ENCODE results near the gene KCNAB2. TPM values are rescaled to one million over a fixed set of nuclear protein-coding genes. Genes with fewer than 3 reads are reported as not detected.
"Not testable (repeated sequence)": the region's sequence is repeated elsewhere in the genome, so short reads cannot be mapped to it uniquely, and the experiment has no call there.

The KCNAB2 gene
- total RNA-seq, 1 experiment from 2014 or later: 11.0 TPM

- intact Hi-C loops (cut with micrococcal nuclease; ENCODE audit: unreplicated experiment): no loop called here
- no peak for DNase-seq
- POLR2A ChIA-PET: no interaction called here
- H3K36me3 ChIP-seq (ENCODE audit: control insufficient read depth, insufficient read depth, low read length): no peaks in the 10 kb centered on the region
- H3K4me1 ChIP-seq: peaks cover 16% of the 10 kb centered on the region
- H3K27me3 ChIP-seq (replicated peaks; ENCODE audit: control insufficient read depth, insufficient read depth, low read length): no peaks in the 10 kb centered on the region
- TF ChIP-seq CTCF (IDR thresholded peaks at IDR 0.05; ENCODE audit: insufficient read depth in 1 of 2, low read depth in 1 of 2, low read length in 1 of 2, severe bottlenecking in 1 of 2, unreplicated experiment in 1 of 2): no peak
- Mint-ChIP-seq H3K4me1 (ENCODE audit: low read depth, unreplicated experiment) (peaks cover 7% of the 10 kb centered on the region), H3K36me3 (ENCODE audit: insufficient read depth, unreplicated experiment) (peaks cover 14% of the 10 kb centered on the region), H3K27me3 (ENCODE audit: insufficient read depth, unreplicated experiment) (no peaks in the 10 kb centered on the region), H3K4me3 (ENCODE audit: unreplicated experiment) (no peak overlapping the region), H3K9me3 (ENCODE audit: unreplicated experiment) (no peaks in the 10 kb centered on the region), H3K27ac (ENCODE audit: unreplicated experiment) (no peak overlapping the region)
- BruUV-seq (replicated peaks): no TSS peak
- H3K4me3 ChIP-seq (ENCODE audit: low read depth, low read length): no peak overlapping the region
- H3K9me3 ChIP-seq: no peaks in the 10 kb centered on the region
- CTCF ChIA-PET: no interaction called here
Observed at GRCh38 chr1:6013491-6013890, 32.2 kb upstream of the KCNAB2 start.

GRCh38 chr1:6014130-6014999 lies 31.3 kb upstream of the KCNAB2 start:
- no peak for TF ChIP-seq CTCF (IDR thresholded peaks at IDR 0.05; ENCODE audit: insufficient read depth in 1 of 2, low read depth in 1 of 2, low read length in 1 of 2, severe bottlenecking in 1 of 2, unreplicated experiment in 1 of 2)
- BruUV-seq (replicated peaks): no TSS peak
- Mint-ChIP-seq H3K36me3 (ENCODE audit: insufficient read depth, unreplicated experiment) (peaks cover 14% of the 10 kb centered on the region), H3K9me3 (ENCODE audit: unreplicated experiment) (no peaks in the 10 kb centered on the region), H3K4me1 (ENCODE audit: low read depth, unreplicated experiment) (peaks cover 6% of the 10 kb centered on the region), H3K27me3 (ENCODE audit: insufficient read depth, unreplicated experiment) (no peaks in the 10 kb centered on the region), H3K27ac (ENCODE audit: unreplicated experiment) (no peak overlapping the region), H3K4me3 (ENCODE audit: unreplicated experiment) (no peak overlapping the region)
- Histone ChIP-seq H3K27me3 (replicated peaks; ENCODE audit: control insufficient read depth, insufficient read depth, low read length) (no peaks in the 10 kb centered on the region), H3K4me1 (peaks cover 8% of the 10 kb centered on the region), H3K4me3 (ENCODE audit: low read depth, low read length) (no peak overlapping the region), H3K36me3 (ENCODE audit: control insufficient read depth, insufficient read depth, low read length) (no peaks in the 10 kb centered on the region), H3K9me3 (no peaks in the 10 kb centered on the region)
- intact Hi-C loops (cut with micrococcal nuclease; ENCODE audit: unreplicated experiment): no loop called here
- ChIA-PET CTCF (no interaction called here), POLR2A (no interaction called here)
- no peak for DNase-seq

- Histone ChIP-seq H3K4me1 (no peaks in the 10 kb centered on the region), H3K36me3 (ENCODE audit: control insufficient read depth, insufficient read depth, low read length) (no peaks in the 10 kb centered on the region), H3K4me3 (ENCODE audit: low read depth, low read length) (no peak overlapping the region), H3K27me3 (replicated peaks; ENCODE audit: control insufficient read depth, insufficient read depth, low read length) (no peaks in the 10 kb centered on the region), H3K9me3 (no peaks in the 10 kb centered on the region)
- no peak for TF ChIP-seq CTCF (IDR thresholded peaks at IDR 0.05; ENCODE audit: insufficient read depth in 1 of 2, low read depth in 1 of 2, low read length in 1 of 2, severe bottlenecking in 1 of 2, unreplicated experiment in 1 of 2)
- Mint-ChIP-seq H3K27me3 (ENCODE audit: insufficient read depth, unreplicated experiment) (no peaks in the 10 kb centered on the region), H3K36me3 (ENCODE audit: insufficient read depth, unreplicated experiment) (peaks cover 9% of the 10 kb centered on the region), H3K27ac (ENCODE audit: unreplicated experiment) (no peak overlapping the region), H3K4me1 (ENCODE audit: low read depth, unreplicated experiment) (no peaks in the 10 kb centered on the region), H3K9me3 (ENCODE audit: unreplicated experiment) (peaks cover 2% of the 10 kb centered on the region), H3K4me3 (ENCODE audit: unreplicated experiment) (no peak overlapping the region)
- no TSS peak for BruUV-seq (replicated peaks)
- ChIA-PET CTCF (interaction anchor here (0.6 kb wide), 1 partner anchor 18 kb away, joined by 4 read pairs; no protein-coding TSS in a partner anchor), POLR2A (interaction anchor here (0.7 kb wide), 1 partner anchor 8 kb away, joined by 3 read pairs; no protein-coding TSS in a partner anchor)
- no peak for DNase-seq
- intact Hi-C loops (cut with micrococcal nuclease; ENCODE audit: unreplicated experiment): no loop called here
Observed at GRCh38 chr1:6016191-6016865, 29.4 kb upstream of the KCNAB2 start.

GRCh38 chr1:6017654-6018053 lies 28.0 kb upstream of the KCNAB2 start:
- H3K27ac Mint-ChIP-seq (ENCODE audit: unreplicated experiment); POLR2A ChIA-PET; H3K4me1 ChIP-seq; DNase-seq; H3K27me3 Mint-ChIP-seq (ENCODE audit: insufficient read depth, unreplicated experiment); H3K27me3 ChIP-seq (replicated peaks; ENCODE audit: control insufficient read depth, insufficient read depth, low read length); CTCF ChIA-PET; intact Hi-C loops (cut with micrococcal nuclease; ENCODE audit: unreplicated experiment); H3K4me1 Mint-ChIP-seq (ENCODE audit: low read depth, unreplicated experiment); H3K4me3 ChIP-seq (ENCODE audit: low read depth, low read length); BruUV-seq (replicated peaks); H3K4me3 Mint-ChIP-seq (ENCODE audit: unreplicated experiment); H3K9me3 ChIP-seq; H3K36me3 ChIP-seq (ENCODE audit: control insufficient read depth, insufficient read depth, low read length): not testable (repeated sequence)
- H3K9me3 Mint-ChIP-seq (ENCODE audit: unreplicated experiment): peaks cover 12% of the 10 kb centered on the region
- peaks cover 11% of the 10 kb centered on the region for H3K36me3 Mint-ChIP-seq (ENCODE audit: insufficient read depth, unreplicated experiment)
